Left forelimb (tissue), 1 donor: ENCODE data around the gene MALL.
"Not testable (repeated sequence)": the region's sequence is repeated elsewhere in the genome, so short reads cannot be mapped to it uniquely, and the experiment has no call there.

Source experiments
- DNase-seq: peaks from one replicate; pipeline ENCODE4 v3.0.0-alpha.2; 2018; ENCODE audit warnings: low spot score

The MALL gene

DNA sequence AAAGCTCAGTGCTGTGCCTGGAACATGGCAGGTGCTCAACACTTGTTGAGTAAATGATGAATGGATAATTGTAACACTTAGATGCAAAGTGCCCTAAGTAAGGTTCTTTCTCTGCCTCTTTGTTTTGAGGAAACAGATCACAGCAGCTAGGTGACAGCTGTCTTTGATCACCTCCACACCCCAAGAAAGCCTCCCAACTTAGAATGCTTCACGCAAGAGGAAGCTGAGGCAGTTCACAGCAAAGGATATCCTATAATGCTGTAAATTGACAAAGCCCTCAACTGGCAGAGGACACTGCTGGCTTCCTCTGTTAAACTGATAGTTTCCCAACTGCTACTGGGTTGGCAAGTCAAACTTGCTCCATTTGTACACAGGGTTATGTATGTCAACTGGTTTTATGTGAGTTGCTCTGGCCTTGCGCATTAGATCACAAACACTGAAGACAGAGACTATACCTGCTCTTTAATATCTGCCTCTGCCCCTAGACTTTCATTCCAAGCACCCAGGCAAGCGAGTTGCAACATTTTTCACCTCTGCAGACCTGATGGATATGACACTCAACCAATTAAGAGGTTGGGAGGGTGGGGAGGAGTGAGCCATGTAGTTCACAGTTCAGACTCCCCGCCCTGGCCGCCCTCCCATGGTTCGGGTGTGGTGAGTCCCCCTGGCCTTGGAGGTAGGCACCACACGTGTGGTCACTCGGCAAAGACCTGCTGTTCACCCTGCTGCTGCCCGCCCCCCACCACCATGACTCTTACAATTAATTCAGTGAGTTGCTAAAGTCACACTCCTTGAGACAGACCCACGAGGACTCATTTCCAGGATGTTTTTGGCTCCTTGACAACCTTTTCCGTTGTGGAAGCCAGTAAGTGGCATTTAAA, 4.8 kb upstream of the MALL start:
- DNase-seq: no peak

DNA sequence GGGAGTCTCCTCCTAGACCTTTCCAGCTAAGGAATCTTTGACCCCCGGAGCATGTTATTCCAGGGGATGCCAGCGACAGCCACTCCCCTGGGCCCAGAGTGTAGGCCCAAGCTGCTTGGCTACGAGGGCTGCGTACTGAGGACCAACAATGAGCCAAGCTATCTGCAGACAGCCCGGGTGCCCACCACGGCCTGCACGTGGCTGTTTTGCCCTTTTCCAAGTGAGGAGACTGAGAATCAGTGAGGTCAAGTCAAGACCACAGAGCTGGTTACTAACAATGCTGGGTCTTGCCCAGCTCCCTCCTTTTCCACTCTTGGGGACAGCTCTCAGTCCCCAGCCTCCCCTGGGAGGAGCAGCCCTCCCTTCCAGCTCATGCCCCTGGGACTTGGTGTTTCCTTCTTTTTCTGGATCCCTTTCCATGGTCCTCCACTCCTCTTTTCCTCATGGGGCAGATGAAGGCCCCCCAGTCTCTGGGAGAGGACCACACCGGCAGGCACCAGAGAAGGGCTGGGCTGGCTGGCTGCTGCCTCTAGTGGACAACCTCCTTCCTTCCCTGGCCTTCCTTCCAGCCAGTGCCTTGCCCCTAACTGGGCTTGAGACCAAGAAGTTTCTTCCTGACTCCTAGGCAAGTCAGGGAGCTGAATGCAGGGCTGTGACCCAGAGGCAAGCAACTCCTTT, 550 bp upstream of the MALL start:
- DNase-seq: no peak

DNA sequence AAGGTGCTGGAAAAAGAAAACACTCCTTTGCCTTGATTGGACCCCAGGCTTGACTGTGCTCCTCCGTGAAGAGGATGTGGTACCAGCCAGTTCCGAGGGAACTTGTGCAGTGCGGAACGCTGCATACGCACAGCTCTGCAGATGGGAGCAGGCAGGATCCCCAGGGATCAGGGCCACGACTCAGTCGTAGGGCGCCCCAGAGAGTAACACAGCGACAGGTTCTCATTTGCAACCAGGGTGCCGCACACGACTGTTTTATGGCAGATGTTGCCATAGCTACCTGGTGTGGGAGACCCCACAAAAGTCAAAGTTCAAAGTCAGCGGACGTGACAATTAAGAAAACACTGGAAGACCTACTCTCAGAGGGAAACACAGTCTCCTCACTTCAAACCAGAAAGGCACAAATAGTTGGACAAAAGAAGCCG, 779 bp downstream of the MALL start:
- no peak for DNase-seq

DNA sequence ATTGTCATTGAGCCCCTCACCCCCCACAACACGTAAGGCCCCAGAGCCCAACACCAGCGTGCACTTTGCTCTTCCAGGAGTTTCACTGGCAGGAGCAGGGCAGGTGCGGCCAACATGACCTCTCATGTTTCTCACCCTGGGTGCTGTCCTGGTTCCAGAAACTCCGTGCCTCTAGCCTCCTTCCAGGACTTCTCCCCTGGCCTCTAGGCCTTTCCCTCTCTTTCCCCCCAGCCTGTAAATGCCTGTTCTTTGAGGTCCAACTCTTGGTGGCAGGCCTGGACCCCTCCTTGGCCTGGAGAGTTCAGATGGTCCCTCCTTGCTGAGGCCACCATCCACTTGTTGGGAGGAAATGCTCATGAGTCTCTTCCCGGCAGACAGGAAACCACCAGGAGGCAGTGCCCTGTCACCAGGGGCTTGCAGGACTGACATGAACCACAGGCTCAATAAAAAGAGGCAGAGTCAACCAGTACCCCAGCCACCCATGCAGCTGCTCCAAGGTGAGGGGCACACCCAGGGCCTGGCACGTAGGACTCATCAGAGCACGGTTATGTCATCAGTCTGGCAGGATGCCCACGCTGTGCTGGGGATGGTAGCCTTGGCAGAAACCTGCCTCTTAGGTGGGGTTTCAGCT, 1.5 kb downstream of the MALL start:
- no peak for DNase-seq

DNA sequence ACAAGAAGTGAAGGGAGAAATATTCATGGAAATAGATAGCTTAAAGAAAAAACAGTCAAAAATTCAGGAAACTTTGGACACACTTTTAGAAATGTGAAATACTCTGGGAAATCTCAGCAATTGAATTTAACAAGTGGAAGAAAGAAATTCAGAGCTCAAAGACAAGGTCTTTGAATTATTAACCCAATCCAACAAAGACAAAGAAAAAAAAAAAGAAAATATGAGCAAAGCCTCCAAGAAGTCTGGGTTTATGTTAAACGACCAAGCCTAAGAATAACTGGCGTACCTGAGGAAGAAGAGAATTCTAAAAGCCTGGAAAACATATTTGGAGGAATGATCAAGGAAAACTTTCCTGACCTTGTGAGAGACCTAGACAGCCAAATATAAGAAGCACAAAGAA, 7.3 kb downstream of the MALL start:
- DNase-seq: not testable (repeated sequence)

DNA sequence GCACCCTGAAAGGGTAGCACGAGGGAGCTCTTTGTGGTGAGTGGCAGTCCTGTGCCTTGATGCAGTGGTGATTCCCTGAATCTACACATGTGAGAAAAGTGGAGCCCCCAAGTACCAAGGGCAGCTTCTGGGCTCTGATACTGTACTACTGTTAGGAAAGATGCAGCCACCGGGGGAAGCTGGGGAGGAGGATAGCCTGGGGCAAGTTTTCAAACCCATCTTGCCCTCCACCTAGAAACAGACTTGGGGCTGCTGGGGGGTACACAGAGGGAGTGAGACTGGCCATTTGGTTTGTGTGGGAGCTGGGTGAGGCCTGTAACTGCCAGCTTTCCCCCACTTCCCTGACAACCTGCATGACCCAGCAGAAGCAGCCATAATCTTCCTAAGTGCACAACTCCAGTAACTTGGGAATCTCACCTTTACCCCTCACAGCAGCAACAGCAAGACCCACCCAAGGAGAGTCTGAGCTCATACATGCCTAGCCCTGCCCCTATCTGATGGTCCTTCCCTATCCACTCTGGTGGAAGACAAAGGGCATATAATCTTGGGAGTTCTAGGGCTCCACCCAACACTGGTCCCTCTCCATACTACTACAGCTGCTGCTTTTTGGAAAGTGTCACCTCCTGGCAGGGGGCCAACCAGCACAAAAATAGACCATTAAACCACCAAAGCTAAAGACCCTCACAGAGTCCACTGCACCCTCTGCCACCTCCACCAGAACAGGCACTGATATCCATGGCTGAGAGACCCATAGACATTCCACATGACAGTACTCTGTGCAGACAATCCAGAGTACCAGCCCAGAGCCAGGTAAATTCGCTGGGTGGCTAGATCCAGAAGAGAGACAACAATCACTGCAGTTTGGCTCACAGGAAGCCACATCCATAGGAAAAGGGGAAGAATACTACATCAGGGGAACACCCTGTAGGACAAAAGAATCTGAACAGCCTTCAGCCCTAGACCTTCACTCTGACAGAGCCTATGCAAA, 8.2 kb downstream of the MALL start:
- no peak for DNase-seq

DNA sequence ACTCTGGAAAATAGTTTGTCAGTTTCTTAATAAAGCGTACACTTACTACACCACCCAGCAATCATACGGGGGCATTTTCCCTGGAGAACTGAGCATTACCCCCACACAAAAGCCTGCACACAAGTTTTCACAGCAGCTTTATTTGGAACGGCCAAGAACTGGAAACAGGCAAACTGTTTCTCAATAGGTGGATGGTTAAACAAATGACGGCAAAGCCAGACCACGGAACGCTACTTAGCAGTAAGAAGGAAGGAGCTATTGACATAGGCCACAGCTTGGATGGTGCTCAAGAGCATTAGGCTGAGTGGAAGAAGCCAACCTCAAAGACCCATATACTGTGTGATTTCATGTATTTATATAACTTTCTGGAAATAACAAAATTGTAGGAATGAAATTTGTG, 9.0 kb downstream of the MALL start:
- DNase-seq: no peak

DNA sequence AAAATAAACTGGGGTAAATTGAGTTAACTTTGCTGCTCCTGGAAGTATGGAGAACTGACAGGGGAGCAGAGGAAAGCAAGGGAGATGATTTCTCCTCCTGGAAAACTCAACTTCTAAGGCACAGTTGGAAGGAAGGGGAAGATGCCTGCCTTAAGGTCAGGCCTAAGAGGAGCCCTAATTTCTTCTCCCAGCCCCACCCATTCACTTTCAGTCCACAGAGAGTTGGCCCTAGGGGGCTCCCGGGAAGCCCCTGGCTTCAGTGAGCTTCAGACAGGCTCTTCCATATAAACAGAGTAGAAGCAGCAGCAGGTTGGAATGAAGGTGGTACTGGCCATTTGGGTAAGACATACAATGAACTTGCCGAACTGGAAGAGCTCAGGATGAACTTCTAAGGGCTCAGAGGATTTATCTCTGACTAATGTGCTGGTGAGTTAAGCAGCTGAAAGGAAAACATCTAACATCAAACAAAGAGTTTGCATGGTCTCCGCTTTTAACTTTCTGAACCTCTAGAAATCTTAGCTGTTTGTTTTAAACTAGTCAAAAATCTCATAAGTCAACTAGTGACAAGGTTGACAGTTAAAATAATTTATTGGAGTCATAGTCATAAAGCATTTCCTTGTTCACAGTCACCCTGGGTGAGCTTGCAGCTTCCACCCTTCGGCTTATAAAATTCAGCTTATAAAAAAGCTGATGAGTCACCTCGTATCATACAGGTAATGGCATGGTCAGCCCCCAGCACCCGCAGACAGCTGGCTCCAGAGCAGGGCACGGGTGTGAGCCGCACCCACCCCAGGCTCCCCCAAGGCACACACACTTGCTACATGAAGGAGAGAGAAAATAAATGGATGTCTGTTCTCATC, 9.8 kb downstream of the MALL start:
- DNase-seq: no peak

DNA sequence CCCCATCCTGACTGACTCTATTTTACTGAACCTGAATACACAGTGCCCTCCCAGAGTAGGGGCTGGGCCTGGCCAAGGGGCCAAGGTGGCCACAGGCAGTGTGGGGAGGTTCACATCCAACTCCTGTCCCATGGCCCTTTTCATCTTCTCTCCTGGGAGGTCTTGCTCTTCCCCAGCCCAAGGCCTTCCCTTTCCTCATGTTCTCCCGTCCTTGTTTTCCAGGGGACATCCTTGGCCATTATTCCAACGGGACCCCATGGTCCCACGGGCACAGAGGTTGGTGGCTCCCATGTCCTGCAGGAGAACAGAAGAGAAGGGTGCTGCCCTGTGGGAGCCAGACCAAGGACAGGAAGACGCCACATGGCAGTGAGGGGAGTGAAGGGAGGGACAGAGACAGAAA, 10.4 kb downstream of the MALL start:
- no peak for DNase-seq

DNA sequence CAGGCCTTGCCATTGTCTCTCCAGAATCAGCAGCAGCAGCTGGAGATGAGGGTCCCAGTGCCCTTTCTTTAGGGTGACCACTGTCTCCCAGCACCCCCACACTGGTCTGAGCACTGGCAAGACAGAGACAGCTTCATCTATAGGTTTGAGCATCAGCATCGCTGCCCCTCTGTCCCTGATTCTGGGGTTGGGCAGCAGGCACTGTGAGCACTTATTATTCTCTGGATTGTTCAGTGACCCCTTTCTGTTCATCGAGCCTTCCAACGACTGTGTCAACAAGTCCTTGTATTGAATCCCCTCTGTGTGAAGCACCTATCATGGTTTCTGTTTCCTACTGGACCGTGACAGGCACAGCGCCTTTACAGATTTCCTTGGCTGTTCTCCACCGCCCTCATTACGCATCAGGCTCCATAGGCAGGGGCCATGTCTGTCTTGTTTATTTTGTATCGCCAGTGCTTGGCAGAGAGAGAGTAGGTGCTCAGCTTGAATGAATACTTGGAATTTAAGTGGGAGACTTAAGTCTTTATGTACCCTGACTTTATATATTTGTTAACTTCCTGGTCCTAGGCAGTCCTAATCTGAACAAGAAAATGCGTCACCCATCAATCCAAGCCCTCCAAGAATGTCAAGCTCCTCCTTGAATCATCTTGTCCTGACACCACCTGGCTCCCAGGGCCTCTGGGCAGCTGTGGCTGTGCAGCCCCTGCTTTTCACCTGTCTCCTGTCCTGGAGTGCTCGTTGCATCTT, 11.4 kb downstream of the MALL start:
- no peak for DNase-seq

DNA sequence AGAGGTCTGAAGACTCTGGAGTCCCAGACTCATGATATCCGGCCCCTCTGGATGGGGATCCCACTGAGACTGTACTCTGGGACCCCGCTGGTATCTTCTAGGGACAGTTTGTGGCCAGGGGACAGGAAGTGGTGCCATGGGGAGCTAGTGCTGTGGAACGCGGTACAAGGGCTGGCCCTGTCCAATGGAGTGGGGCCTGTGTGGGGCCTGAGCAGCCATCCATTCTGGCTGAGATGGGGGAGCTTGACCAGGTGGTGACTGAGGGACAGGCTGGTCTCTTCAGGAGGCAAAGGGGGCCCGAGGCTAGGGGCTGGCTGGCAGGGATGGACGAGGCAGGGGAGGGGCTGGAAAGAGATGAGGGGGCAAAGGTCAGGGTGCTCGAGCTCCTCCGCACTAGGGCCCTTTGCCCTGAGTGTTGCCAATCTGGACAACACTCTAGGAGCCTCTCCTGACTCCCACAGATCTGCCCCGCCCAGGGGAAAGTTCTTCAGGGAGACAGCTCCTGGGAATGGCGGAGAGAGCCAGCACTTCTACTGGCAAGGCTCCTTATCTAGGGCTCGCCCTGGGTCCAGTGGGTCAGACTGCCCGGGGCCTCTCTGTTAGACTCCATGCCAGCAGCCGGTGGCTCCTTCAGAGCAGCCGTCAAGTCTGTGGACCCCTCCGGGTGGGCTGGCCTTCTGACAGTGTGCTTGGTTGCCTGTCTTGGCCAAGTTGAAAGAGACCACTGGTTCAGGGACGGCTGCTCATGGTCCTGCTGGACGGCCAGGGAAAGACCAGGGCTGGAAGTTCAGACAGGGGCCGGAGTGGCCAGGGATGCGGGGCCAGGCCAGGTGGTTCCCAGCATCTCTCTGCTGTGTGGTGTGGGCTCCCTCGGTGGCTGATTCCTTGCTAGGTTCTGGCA, 12.3 kb downstream of the MALL start:
- DNase-seq: peak; percentile 54

DNA sequence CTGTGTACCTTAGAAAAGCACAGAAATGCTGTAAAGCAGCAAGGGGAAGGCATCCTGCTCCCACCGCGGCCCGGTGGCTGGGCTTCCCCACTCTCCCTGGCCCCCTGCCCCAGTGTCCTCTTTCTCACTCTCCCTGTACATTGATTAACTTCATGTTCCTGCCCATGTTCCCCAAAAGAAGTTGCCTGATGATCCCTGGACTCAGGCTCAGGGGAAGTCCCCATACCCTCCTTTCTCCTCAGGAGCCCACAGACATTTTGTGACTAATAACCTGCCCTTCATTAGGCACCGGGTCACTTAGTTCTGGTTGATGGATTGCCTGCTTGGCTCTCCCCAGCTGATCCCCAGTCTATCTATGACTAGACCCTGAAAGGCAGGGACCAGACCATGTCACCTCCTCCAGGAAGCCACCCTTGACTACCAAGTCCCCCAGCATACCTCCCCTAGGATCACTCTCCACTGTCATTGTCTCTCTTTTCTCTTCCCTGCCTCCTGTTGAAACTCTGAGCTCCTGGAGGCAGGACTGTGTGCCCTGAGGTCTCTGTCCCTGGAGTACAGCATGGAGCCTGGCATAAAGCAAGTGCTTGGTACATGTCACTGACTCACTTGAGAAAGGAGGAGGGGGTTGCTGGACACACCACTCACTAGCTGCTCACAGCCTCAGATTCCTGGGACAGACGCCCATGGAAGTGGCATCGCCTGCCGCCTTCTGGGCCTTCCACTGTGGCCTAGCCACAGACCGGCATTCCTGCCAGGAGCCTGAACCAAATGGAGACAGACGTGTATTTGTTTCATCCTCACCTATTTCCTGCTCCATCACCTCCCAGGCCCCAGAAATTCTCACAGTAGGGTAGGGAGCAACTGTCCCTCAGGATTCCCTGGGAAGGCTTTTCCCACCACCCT, 13.5 kb downstream of the MALL start:
- DNase-seq: peak; percentile 62

DNA sequence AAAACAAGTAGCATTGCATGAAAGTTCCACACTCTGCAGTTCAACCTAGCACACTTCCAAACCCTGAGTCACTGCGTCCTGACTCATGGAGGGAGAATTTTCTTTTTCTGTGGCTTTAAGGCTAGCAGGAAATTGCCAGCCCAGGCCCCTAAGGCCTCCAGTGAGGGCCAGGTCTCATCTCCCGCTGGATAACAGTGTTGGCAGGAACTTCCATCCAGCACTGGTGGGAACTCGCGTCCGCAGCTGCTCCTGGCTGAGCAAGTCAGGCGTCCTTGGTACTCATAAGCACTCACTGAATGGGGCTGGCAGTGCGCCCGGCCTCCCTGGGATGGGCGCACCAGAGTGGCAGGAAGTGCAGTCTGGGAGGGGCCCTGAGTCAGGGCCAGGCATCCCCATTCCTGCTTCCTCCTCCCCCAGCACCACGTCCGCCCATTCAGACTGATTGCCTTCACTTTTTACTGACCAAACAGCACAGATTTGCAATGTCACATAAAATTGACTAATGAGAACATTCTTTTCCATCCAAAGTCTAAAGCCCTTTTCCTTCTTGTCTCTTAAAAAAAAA, 14.3 kb downstream of the MALL start:
- DNase-seq: peak; percentile 90

DNA sequence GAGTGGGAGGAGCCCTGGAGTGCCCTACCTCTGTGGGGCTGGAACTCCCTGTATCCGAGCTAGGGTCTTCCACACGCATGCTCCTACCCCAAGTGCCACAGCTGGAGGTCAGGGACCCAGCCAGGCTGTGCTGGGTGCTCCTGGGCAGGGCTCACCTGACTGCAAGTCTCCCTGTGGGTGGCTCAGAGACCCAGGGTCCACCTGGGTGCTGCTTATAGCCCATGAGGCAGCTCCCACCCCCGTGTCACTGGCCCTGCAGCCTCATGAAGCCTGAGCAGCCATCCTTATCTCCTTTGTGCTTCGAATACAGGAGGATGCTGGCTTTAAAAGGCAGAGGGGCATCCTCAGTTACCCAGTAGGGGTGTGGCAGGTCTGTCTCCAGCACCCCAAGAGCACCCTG, 14.7 kb downstream of the MALL start:
- DNase-seq: not testable (repeated sequence)

DNA sequence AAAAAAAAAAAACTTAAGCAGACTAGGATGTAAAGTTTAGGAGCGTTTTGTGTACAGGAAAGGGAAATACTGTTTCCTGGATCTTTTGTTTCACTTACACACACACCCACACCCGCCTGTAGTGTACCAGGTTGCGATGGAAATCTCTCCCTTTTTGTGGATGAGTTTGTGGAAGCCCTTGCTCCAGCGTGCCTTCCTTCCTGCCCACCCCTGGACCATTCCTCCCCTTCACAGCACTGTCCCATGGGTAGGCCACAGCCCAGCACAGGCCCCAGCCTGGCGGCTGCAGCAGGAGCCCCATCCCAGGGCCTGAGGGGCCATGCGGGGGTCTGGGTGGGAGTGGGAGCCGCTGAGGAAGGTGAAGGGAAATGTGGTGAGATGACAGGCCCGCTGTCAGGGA, 15.1 kb downstream of the MALL start:
- DNase-seq: peak; percentile 50

DNA sequence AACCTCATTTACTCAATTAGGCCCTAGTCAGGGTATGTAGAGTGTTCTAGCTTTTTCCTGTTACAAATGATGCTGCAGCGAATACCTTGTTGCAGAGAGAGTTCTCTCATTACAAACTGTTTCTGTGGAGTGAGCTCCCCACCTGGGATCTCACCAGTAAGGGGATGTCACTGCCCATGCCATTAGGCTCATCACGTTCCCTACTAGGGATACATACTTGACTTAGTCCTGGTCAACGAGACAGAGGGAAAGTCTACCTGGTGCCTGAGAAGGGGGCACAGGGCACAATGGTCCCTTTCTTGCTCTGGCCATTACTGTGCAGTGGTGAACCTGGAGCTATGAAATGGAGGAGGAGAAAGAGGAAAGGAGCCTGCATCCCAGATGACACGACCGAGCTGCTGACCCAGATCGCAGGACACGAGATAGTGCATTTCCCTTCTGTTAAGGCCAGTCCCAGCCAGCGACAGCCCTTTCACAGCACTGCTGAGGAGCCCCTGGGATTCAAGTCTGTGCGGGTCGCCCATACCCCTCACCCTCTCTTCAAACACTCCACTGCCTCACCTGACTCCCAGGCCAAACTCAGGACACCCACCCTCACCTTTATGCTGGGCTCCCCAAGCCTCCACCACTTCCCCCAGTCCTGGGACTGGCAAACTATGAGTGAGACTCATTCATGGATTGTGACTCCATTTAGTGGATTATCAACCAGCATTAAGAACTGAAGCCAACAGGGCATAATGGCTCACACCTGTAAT, 16.0 kb downstream of the MALL start:
- DNase-seq: no peak

DNA sequence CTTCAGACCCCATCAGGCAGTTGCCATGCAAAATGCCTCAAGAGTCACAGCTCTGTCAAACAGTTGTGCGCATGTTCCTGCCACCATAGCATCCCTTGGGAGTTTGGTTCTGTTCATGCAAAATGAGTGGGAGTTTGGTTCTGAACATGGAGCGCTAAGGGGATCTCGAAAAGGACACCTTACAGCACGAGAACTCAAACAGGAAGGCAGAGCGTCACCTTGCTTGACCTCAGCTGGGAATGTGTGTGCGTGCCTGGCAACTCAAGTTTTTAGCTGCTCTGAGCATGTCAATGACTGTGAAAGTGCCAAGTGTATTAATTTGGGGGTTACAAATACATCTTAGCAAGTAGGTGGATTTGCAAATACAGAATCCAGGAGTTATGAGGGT, 16.6 kb downstream of the MALL start:
- no peak for DNase-seq
